GM18873 (cell line): ENCODE results near the gene CAPN5.

ENCODE experiments used
- ATAC-seq: cut with Tn5 transposase; IDR thresholded peaks from one replicate; pipeline ENCODE4 v1.9.1; 2021; ENCODE audit warnings: mild to moderate bottlenecking, moderate library complexity, moderate number of reproducible peaks; ENCODE audit not compliant: unreplicated experiment, low FRiP score

CAPN5 gene

DNA sequence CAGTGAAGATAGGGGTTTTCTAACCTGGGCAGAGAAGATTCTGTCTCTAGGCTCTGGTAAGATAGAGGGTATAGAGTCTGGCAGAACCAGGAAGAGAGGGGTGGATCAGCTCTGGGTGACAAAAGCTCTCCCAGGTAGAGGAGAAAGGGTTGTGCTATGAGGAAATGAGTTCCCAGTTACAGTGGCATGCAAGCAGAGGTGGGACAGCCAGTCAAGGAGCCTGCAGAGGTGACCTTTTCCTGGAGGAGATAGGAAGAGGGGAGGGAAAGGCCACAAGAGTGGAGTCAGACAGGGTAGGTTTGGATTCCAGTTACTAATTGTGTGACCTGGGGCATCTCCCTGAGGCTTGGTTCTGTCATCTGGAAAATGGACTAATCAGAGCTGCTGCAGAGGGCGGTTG lies 3.4 kb upstream of the CAPN5 start:
- ATAC-seq: no peak

DNA sequence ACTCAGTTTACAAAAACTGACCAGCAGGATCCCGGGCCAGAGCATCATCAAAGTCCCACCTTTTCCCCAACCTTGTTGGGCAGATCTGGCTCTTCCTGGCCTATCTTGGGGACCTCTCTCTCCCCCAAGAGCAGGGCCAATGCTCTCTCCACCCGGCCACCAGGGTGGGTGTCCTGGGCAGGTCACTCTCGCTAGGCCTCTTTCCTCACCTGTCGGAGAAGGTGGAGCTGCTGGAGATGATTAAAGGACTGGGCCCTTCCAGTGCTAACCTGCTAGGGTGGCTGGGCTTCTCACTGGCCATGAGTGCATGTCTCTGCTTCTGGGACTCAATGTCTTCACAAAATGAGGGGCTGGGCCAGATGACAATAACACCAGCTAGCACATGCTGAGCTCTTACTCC lies 2.9 kb upstream of the CAPN5 start:
- ATAC-seq: no peak

DNA sequence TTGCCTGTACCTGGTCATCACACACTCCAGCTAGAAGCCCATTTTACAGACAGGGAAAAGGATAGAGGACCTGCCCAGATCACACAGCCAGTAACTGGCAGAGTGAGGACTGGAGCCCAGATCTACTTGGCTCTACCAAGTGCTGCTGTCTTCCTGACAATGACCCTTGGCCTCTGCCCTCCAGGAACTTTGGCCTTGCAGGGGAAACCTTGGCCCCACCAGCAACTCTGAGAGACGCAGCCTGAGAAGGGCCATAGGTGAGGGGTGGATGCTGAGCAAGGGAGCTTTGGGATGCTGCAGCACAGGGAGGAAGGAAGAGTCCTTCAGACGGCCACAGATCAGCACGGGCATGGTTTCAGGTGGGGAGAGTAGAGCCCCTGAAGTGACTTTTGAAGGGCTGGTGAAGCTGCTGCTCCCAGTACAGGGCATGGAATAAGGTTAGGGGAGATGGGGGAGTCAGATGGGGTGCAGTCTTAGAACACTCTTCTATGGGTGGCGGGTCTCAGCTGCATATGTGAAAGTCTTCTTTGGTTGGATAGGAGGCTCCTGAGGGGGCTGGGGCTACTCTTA lies 2.0 kb upstream of the CAPN5 start:
- ATAC-seq: no peak

DNA sequence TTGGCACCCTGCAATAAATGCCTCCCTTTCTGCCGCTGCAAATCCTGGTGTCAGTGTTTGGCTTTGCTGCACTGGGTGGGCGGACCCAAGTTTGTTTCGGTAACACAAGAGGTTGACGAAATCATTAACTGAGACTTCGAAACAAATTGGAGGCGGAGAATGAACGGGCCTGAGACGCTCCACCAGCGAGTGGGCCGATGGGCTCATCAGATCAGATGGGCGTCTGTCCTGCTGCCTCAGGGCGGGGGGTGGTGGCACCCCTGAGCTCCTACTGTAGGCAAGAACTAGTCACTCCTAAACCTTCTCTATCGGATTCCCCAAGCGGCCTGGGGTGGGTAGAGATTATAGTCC lies 918 bp upstream of the CAPN5 start:
- no peak for ATAC-seq

DNA sequence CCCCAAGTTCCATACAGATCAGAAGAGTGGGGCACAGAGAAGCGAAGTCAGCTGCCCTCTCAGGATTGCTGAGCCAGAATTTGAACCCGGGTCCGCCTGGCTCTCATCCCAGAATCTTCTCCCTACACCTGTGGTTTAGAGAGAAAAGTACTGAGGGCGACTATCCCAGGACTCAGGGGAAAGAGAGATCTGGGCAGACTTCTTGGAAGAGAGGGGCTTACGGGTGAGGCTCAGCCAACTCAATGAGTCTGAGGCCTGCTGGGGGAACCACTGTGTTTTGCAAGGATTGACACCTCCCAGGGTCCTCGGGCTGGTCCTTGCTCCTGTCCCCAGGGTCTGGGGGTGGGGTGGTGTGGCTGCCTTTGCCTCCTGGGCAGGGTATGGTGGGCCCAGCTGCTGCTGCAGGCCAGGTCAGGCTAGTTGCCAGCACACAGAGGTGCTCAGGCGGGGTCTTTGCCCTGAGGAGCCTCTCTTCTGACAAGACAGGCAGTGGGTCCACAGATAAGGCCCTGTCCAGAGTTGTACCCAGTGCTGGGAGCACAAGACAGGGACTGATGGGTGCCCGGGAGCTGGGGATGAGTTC lies 1.2 kb downstream of the CAPN5 start:
- ATAC-seq: no peak

DNA sequence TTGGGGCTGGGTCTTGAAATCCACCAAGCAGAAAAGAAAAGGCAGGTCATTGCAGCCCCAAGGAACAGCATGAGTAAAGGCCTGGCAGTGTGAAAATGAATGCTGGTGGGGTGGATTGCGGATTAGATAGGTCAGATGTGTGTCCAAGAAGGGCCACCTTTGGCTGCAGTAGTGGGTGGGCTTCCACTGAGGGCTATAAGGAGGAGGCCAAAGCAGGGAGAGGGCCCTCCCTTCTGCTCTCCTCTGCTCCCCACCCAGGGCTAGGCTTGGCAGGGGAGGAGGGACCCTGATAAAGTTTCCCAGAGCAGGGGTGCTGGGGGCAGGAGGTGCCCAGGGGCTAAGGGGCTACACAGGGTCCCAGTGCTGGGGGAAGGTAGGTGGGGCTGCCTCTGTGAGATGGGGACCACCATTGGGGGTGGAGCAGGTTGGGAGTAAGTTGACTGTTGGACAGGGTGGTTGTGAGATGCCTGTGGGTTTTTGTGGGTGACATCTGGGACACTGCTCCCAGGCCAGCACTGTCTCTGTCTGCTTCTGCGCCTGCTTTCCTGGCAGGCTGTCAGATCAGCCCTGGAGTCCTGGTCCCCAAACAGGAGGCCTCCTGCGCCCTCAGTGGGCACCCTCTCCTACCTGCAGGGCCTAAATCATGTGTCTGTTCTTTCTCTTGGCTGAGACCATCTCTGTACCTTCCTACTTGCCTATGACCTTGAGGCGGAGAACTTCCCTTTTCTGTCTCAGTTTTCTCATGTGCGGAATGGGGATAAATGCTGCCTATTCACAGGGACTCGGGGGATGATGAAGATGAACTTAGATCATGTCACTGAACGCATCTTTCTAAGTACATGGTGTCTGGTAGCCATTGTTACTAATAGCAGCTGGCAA lies 1.9 kb downstream of the CAPN5 start:
- no peak for ATAC-seq

DNA sequence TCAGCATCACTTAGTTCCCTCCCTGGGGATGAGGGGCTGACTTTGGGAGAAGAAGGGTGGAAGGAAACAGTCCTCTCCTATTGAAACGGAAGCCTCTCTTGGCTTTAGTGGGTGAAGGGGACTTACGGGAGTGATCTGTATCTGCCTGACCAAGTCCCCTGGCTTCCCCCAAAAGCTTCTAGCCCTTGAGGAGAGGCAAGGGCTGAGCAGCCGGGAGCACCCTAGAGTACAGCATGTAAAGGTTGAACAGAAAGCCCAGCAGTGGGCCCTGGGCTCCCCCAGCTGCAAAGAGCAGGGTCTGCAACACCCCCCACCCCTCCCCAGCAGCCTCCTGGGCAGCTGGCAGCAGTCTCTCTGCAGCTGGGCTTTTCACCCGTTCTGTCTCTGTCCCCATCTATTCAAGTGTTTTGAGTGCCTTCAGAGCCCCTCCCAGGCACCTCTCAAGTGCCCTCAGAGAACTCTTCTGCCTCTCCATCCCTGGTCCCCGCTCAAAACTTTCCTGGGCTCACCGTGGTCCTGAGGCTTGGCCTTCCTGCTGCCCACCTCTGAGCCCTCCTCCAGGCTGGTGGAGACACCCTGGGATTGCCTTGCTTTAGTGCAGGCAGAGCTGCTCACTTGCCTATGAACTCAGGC lies 2.7 kb downstream of the CAPN5 start:
- ATAC-seq: no peak

DNA sequence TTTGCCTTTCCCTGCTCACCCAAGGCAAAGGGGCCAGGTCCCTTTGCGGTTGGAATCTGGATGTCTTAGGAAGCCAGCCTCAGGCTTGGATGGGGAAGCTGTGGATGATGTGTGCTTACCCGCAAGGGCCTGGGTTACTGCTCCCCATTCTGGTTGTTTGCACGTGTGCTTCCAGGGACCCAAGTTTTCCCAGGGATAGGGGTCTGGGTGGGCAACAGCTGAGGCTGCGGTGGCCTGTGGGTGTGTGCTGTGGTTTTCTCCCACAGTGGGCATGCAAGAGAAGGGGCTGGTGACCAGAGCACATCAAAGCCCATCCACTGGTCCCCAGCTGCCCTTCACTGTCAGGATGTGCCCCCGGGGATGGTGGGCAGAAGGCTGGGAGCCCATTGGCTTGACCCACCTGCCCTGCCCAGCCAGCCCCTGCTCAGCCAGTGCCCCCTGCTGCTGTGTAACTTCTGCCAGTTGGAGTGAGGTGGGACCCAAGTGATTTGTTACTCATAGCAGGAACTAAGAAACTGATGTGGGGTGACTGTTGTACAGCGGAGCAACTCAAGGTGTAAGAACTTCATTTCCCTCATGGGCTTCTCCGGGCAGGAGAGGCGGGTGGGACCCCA lies 3.3 kb downstream of the CAPN5 start:
- no peak for ATAC-seq

DNA sequence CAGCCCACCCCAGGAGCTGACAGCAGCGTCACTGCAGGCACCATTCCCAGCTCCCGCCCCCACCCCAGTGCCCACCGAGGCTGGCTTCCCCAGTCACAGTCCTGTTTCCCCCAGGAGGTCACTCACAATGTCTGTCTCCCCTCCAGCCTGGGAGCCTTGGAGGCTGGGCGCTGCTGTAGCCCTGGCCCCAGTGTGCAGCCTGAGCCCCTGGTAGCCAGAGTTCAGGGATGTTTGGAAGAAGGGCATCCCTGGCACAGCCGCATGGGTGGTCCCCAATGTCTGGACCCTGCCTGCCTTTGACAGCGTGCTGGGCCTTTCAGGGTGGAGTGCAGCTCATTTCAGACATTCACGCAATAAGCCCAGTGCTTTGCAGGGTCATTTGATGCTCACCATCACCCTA lies 4.3 kb downstream of the CAPN5 start:
- ATAC-seq: no peak

DNA sequence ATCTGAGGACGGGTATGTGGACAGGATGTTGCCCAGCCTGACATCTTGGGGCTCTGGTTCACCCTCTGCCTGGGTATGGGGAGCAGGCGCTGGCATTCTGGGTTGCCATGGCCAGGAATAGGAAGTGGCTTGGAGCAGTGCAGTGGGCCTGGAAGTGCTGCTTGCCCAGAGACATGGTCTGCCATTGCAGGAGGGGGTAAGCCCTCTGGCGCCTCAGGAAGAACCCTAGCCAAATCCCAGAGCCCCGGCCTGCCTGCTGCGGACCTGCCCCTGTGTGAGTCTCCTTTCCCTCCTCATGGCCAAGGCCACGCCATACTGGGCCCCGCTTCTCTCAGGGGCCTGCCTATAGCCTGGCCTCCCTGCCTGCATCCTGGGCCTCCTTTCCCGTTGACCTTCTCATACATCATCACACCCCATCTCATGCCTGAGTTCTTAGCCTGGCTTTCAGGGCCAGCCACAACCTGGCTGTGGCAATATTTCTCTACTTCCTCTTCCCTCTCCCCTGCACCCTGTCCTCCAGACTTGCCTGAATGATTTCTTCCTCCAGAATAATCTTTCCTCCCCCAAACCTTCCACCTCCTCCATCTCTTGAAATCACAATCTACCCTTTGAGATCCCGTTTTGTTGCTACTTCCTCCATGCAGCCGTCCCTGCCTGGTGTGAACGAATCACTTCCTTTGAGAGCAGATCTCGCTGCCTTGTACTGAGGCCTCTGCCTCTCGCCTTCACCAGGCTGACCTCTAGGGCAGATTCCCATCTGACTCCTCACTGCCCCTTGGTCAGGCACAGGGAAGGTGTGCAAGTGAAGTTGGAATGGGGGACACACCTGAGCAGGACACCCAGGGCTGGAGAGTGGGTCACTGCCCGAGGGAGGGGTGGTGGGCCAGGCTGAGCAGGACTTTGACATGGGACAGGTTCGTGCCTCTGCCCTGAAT lies 5.2 kb downstream of the CAPN5 start:
- ATAC-seq: no peak

DNA sequence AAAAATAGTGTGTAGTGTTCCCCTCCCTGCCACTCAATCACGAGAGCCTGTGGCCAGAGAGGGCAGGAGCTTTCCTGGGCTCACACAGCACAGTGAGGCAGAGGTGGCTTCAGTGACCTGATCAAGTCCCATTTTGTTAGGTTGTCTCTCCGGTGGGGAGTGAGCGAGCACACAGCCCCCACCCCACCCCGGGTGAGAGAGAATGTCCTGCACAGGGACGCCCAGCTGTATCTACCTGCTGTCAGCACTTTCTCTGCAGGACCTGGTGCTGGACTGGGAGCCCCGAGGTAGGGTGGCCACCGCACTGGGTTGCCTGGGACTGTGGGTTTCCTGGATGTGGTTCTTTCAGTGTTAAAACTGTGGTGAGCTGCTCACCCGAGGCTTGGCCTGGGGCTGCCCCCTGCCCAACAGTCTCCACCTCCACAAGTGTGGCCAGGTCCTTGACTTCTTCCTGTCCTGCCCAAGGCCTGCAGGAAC lies 6.1 kb downstream of the CAPN5 start:
- no peak for ATAC-seq

DNA sequence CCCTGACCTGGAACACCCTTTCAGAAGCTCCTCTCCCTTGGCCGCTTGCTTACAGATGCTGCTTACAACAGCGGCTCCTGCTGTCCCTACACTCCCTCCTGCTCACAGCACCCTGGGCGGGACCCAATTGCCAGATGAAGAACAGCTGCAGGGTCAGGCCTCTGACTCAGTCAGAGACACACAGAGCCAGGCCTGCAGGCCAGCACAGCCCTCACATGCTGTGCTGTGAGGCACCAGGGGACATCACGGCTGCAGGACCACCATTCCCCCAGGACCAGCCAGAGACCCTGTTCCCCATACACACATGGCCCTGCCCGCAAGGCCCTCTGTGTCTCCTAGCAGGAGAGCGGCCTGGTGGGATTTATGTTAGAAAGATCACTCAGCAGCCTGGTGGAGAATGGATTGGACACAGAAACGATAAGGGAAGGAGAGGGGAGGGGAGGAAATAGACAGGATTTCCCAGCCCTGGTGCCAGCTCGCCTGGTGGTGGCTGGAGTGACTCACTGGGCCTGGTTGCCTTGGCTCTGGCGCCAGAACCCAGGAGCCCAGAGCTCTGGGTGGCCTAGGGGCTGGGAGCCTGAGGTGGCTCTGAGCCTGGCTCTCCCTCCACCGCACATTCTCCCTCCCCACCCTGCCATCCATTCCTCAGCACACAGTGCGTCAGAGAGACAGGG lies 6.7 kb downstream of the CAPN5 start:
- no peak for ATAC-seq

DNA sequence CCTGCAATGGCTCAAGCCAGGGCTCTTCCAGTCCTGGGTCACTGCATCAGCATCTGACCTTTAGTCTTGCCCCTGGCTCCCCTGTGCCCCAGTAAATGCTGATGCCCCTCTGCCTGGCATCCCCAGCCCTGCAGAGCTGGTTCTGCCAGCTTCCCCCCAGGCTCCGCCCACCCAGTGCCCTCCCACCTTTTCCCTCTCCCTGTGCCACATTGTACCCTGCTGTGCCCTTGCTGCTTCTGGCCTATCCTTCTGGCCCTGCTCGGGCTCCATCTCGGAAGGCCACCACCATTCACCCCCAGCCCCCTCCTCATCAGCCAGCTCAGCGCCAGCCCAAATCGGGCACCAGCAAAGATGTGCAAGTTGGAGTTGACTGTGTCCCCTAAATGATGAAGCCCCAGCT lies 7.4 kb downstream of the CAPN5 start:
- ATAC-seq: no peak

DNA sequence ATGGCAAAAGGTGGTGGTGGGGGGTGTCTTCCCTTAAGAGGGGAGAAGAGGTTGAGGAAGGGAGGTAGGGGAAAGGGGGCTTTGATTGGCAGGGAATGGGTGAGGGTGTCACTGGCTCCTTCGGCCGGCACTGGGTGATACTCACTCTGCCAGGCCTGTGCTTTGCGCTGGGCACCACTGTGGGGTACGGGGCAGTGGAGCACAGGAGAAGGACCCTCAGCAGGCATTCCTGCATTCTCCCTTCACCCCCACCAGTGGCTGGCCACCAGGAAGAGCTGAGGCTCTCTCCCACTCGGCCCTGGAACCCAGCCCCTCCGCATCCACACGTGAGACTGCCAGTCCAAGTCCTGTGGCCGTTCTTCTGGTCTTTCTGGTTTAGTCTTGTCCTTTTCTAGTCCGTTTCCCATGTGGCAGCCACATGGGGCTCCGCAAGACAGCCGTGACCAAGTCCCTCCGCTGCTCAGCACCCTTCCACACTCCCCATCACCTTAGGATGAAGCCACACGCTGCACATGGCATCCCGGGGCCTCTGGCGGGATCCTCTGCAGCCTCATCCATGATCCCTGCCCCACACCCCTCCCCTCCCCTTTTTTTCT lies 8.0 kb downstream of the CAPN5 start:
- no peak for ATAC-seq

DNA sequence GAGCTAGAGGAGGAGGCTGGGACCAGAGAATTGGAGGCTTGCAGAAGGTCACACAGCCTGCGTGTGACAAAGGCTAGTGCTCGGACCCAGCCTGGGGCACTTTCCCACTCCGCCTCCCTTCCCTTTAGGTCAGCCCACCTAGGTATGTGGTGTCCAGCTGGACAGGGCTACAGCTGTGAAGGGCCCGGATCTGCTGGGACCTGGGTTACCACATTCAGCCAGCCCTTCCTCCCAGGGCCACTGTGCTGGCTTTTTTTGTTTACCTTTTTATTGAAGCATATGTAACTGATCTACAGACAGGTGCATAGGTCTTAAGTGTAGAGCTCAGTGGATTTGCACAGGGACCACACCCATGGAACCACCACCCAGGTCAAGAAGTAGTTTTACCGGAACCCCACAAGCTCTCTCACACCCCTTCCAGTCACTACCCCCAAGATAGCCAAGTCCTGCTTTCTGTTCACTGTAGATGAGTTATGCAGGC lies 8.7 kb downstream of the CAPN5 start:
- no peak for ATAC-seq

DNA sequence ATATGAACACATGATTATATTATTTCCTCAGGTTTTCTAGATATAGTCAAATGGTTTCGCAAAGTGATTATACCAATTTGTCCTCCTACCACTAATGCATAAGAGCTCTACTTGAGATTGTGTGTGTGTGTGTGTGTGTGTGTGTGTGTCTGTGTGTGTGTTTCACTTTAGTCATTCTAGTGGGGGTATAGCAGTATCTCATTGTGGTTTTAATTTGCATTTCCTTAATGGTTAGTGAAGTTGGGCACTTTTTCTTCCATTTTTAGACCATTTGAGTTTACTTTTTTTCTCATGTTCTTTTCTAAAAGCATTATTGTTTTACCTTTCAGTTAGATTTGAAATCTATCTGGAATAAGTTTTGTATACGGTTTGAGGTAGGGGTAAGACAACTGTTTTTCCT lies 12.9 kb downstream of the CAPN5 start:
- ATAC-seq: no peak

DNA sequence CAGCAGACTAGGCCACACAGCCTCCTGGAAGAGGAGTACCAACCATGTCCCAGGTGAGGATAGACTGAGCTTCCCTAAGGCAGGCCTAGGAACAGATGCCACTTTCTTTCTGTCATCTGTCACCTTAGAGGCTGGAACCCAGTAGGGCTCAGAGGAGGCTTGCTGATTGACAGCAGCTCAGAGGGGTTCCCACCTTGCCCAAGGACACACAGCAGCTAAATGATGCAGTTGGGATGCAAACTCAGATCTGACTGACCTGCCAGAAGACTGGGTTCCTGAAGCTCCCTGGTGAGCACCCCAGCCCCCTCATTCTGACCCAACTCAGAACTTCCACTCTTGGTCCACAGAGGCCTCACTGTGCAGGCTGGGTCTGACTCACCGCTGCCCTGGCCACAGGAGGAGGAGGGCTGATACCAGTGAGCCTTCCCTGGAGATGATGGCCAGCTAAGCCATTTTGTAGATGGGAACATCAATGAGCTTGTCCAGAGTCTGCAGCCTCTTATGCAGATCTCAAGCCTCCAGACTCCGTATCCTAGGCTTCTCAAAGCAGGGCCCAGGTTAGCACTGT lies 14.0 kb downstream of the CAPN5 start:
- ATAC-seq: no peak

DNA sequence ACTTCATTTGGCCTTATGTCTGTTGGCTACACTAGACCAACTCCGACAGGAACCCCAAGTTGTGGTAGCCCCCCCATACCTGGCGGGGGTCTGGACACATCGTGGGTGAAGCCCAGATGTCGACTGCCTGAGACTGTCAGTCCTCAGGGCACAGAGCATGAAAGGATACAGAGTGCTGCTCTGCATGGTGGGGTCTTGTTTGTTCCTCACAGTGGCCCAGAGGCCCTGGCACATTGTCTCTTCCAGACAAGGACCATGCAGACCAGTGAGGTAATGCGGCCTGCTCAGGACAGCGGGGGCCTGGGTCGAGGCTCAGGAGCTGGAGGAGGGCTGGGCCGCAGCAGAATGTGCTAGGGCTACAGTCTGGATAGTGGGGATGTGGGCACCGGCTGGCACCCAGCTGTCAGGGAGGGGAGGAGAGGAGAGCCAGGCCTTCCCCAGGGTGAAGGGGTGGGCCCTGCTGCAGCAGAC lies 14.6 kb downstream of the CAPN5 start:
- ATAC-seq: no peak
